Myocyte (in vitro differentiated cells): ENCODE measurements around the gene SLC2A8. TPM values are rescaled to one million over a fixed set of nuclear protein-coding genes. Genes with fewer than 3 reads are reported as not detected.

Experiments used
- DNase-seq: peaks from one replicate; pipeline ENCODE4 v3.0.0-alpha.2; 2012; ENCODE audit warnings: low read depth
- polyA plus RNA-seq: library from polyadenylated mRNA; unstranded; fragments of >200 nt; gene quantifications from one replicate; pipeline ENCODE4 v1.2.1, GENCODE V29; 2012; ENCODE audit warnings: missing spikeins
- total RNA-seq: library from RNA; depleted of rRNA; stranded (reverse); fragments of >200 nt; gene quantifications from 2 replicates; pipeline ENCODE4 v1.2.3, GENCODE V29; 2014

The SLC2A8 gene, protein sequence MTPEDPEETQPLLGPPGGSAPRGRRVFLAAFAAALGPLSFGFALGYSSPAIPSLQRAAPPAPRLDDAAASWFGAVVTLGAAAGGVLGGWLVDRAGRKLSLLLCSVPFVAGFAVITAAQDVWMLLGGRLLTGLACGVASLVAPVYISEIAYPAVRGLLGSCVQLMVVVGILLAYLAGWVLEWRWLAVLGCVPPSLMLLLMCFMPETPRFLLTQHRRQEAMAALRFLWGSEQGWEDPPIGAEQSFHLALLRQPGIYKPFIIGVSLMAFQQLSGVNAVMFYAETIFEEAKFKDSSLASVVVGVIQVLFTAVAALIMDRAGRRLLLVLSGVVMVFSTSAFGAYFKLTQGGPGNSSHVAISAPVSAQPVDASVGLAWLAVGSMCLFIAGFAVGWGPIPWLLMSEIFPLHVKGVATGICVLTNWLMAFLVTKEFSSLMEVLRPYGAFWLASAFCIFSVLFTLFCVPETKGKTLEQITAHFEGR
- 18.5 and 18.8 TPM in 2 replicates for total RNA-seq
- polyA plus RNA-seq, result 10.3 TPM

DNA sequence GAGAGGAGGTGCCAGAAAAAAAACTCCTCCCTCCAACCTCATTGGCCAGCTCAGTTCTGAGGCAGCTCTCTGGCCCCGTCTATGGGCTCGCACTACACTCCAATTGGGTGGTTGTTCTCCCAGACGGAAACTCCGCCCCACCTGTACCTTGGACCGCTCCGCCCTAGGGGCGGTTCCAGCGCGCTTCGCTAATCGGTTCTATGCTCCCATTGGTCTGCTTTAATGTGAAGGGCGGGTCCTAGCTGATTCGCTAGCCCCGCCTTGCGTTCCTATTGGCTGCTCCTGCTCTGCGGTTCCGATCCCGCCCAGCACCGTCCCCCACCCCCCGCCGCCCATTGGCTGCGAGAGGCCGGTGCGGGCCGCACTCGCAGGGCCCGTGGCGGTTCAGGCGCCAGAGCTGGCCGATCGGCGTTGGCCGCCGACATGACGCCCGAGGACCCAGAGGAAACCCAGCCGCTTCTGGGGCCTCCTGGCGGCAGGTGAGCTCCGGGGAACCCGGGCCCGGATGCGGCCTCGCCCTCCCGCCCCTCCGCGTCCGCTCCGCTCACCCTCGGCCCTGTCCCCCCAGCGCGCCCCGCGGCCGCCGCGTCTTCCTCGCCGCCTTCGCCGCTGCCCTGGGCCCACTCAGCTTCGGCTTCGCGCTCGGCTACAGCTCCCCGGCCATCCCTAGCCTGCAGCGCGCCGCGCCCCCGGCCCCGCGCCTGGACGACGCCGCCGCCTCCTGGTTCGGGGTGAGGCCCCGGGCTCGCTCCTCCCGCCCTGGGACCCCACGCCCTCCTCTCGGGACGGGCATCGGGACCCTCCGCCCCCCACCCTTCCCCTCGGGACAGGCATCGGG lies at the start of gene SLC2A8:
SLC2A8 (plus strand) TSS at position 362 of the 838 bp plus-strand sequence; CDS start at position 424, 62 bp downstream.
- DNase-seq, result peak; percentile 100

DNA sequence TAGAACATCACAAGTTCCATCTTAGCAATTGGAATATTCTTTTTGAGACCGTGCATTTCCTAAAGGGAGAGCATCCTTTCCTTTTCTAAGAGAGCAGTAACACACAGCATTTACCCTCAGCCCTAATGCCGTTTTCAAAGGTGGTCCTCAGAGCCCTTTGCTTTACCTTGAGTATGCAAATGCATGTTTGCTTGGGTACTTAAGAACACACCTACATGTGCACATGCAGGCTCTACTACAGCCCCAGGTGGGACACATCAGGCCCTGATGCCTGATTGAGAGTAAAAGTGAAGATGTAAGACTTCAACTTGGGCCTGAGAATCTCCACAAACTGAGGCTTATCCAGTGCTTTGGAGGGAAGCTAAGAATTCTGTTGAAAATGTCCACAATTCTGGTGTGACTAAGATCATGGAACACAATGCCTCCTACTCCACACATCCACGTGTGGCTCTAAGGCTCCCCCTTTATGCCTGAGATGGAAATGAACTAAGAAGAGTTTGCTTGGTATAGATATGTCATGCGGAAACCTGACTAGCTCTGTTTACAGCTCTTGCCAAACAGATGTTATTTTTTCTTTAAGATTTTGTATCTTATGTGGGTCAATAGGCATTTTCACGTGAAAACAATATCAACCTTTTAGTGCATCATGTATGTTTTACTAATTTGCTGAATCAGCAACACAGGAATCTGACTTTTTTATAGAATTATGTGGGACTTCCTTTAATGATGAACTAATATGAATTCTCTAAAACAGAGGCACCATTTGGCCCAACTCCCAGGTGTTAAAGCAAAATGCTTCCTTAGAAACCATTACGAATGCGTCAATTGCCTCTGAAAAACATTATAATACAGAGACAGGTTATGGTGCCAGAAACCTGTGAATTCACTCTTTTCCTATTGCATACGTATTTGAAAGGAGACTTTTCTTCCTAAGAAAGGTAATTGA lies 48.9 kb upstream of the SLC2A8 start:
- DNase-seq, result no peak

DNA sequence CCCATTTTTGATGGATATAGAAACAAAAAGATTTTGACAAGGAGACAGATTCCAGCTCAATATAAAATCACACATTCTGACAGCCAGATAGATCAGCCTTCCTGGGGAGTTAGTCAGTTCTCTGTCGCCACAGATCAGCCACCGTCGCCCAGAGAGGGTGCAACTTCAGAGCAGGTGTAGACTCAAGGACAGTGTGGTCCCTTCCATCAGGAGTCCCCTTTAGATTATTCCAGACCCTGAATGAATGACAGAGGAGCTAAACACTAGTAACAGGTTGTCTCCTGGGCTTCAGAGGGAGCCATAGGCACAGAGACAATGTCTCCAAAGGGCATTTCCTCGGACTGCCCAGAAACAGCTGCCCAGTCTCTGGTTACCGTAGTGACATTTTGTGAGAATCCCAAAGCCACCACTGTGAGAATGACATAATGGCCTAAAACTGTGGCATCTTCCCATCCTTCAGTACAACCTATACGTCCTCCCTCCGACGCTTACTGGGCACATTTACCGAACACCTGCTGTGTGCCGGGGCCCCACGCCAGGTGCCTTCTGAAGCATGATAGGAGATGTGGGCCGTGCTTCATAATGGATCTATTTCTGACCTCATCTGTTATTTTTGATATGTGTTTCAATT lies 47.4 kb upstream of the SLC2A8 start:
- DNase-seq, result peak; percentile 92

DNA sequence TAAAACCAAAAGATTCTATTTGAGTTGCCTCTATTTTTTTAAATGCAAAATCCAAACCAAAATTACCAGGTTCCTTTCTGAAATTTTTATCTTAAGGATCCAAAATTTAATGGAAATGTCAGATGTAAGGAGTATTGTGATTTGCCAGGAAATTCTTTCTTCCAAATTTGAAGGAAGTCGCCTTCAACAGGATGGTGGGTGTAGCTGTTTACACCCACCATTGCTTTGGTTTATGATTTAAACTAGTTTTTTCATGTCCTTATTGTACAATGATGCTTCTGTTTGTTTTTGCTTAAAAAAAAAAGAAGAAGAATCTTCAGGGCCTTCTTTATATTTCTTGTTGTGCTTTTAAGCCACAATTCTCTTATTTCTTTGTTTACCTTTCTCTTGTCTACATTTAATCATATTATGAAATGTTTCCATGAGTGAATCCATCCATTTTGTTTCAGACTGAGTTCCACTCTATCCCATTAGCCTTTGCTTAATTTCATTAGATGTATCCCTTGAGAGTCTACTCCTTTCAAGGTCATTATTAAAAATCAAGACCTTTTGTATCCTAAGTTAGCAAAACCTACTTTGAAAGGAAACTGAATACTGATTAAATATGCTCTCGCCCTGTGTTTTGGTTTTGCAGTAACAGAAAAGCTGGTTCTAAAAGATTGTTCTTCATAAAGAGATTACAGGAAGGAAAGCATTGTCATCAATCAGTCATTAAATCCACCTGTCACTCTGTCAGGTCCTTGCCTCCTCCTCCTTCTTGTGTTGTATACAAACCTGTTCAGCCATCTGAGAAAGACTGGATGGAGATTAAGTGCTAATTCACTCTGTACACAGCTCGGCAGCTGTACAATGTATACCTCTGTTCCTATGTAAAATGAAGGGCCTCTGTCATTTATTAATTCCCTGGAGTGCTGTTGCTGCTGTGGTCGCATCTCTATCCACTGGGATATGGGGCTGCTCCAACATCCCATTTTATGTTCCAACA lies 45.5 kb upstream of the SLC2A8 start:
- DNase-seq, result no peak

DNA sequence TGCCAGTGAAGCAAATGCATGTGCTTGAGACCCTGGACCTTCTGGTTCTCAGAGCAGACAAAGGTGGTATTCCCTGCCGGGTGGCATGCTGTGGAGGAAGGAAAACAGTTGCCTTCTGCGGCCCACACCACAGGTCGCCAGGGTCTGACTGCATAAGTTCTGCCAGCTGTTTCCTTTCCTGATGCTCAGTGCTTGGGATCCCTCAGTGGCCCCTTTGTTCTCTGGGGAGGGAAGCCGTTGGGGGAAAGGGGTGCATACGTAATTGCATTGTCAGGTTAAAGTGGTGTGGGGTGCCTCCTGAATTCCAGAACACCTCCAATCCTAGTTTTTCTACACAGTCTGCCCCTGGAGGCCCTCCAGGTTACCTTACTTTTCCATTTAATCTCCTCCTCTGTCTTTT lies 43.1 kb upstream of the SLC2A8 start:
- DNase-seq, result no peak

DNA sequence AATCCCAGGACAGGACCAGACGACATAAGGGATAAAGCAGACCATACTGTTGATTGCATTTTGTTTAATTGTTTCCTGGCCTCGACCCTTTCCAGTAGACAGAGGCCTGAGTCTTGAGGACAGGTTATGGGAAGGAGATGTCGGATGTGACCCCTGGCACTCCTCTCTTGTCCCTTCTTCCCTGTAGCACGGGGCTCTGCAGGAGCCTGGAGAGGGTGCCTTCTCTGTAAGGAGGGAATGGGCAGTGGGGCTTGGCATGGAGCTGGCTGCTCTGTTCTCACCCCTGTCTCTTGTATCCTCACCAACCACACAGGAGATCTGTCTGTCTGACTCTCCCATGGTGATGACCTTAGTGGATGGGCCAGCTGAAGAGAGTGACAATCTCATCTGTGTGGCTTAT lies 40.1 kb upstream of the SLC2A8 start:
- no peak for DNase-seq

DNA sequence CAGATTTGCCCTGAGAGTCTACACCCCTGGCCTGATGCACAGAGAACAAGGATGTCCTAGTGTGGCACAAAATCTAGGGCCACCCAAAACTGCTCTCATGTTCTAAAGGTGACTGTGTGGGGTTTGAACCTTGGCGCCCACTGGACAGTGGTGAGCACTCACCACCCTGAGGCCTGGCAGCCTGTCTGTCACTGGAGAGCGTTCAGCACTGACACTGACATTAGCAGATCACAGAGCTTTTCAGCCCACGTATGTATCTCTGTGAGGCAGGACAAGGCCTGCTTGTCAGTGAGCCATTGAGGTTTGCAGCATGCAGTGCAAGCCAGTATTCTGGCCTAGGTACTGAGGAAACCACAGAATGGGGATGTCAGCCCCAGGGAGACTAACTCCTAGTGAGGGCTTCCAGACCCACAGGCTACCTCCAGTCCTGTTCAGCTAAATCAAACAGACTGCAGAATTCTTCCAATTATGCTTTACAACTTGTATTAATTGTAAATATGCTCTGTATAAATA lies 38.9 kb upstream of the SLC2A8 start:
- DNase-seq, result no peak

DNA sequence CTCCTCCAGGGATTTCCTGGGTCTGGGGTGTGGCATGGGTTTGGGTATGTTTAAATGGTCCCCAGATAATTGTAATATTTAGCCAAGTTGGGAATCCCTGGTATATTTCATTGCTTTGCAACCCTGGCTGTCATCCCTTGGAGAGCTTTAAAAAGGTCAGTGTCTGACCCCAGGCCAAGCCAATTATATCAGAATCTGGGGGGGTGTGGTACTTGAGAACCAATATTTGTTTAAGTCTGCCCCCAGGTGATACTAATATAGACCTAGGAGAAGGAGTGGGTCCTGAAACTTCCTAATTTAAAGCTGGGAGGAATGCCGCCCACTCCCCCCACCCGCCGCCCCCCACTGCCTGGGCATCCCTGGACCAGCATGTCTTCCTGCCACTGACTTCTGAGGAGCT lies 38.2 kb upstream of the SLC2A8 start:
- DNase-seq, result no peak

DNA sequence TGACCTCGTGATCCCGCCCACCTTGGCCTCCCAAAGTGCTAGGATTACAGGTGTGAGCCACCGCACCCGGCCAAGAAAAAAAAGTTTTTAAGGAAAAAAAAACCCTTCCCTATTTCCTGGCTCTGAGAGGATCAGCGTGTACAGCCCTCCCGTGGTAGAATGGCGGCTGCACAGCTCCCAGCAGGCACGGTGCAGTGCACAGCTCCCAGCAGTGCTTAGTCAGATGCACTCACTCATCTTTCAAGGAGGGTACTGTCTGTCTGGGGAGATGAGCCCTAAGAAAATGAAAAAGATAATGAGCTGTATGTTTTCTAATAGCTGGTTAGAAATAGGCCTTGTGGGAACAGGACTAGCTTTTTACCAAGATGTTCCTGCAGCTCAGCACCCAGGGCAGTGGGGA lies 36.7 kb upstream of the SLC2A8 start:
- no peak for DNase-seq

DNA sequence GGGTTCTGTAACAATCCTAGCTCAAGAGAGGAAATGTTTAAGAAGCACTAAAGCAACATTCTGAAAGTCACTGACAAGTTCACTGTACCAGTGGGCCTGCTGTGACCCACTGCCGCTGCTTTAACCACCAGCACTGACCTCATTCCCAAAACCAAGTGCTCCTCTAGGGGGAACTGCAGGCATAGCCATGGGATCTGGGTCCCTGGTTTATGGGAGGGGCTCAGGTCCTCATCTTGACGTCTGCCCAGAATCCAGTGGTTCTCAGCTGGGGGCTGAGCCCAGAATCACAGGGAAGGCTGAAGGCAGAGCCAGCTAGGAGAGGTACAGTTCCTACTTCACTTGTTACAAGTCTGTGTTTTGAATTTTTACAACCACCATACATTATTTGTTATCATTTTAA lies 36.1 kb upstream of the SLC2A8 start:
- peak; percentile 44 for DNase-seq

DNA sequence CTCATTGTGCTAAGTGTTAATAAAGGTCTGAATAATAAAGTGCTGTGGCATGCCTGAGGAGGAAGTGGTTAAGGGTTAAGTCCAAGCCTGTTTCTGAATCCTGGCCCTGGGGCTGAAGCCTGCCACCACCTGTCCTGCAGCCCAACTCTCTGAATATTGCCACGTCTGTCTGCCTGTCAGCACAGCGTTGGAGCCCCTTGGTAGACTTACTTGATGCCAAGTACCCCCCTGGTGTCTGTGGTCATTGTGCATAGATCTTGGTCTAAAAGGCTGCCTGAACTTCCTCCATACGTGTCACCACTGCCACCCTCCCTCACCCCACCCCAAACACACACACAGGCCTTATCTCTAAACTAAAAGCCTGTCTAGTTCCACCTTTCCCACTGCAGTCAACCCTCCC lies 35.4 kb upstream of the SLC2A8 start:
- DNase-seq, result peak; percentile 45

DNA sequence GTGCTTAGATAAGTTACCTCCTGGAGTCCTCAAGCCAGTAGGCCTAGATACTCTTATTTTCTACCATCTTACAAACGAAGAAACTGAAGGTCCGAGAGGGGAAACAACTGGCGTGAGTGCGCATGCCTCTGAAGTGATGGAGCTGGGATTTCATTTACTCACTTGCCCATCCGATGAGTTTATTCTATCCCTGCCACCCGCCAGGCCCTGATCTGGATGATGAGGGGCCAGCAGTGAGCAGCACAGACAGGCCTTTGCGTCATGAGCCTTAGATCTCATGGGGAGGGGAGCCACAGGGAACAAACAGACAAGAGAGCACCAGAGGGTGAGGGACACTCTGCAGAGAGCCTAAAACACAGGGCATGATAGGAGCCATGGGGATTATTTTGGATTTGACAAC lies 34.1 kb upstream of the SLC2A8 start:
- DNase-seq, result no peak

DNA sequence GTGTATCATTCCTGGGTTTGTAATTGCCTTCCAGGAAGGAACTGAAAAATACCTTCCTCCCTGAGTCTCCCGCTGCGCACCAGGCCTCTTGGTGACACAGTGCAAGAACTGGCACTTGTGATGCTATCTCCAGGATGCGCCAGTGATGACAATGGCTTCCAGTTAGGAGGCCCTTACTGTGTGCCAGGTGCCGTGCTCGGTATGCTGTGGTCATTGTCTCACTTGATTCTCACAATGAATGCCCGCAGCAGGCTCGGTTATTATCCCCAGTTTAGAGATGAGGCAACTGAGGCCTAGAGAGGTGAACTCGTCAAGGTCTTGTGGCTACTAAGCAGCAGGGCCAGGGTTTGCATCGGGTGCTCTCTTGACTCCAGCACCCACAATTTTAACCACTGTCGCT lies 31.5 kb upstream of the SLC2A8 start:
- no peak for DNase-seq

DNA sequence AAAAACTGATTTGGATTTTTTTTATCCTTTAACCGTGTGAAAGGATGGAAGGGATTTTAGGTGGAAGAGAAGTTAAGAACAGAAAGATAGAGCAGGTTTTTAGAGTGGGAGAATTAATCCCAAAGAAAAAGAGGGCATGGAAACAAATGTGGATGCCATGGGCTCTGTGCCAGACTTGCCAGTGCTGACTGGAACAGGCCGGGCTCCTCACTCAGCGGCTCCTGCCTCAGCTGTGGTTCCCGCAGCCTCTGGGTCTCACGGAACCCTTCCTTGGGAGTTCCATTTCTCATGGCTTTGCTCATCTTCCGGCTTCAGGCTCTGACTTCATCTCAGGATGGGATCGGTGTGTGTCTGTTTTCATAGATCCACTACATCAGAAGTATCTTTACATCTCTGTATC lies 30.4 kb upstream of the SLC2A8 start:
- DNase-seq, result peak; percentile 29

DNA sequence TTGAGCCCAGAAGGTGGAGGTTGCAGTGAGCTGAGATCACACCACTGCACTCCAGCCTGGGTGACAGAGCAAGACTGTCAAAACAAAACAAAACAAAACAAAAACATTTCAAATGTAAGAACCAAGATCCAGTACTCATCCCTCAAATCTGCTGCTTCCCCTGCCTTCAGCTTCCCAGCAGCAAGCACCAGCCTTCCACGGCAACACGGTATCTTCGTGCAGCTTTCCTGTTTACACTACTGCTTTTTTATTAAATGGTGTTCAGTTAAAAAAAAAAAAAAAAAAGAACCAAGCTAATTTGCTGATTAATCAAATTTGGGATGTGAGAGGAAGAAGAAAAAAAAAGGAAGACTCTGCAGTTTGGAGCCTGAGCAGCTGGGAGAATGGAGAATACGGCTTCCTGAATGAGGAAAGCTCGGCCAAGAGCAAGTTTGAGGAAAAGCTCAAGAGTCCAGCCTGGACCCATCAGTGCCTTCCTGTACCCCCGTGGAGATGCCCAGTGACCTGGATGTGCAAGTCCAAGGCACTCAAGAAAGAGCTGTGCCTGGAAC lies 28.0 kb upstream of the SLC2A8 start:
- DNase-seq, result no peak

DNA sequence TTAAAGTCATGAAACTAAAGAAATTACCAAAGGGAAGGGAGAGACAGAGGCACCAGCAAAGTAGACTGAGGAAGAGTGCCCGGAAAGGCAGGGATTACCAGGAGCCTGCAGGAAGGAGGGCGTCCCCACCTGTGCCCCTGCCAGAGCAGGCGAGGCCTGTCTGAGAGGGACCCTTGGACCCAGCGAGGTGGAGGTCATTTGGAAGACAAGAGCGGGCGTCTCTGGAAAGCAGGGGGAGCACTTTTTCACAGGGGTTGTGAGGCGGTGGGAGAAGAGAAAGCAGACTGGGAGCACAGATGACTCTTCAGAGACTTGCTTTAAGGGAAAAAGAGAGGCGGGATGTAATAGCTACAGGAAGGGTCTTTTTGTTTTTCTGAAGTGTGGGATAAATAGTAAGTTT lies 27.5 kb upstream of the SLC2A8 start:
- DNase-seq, result no peak

DNA sequence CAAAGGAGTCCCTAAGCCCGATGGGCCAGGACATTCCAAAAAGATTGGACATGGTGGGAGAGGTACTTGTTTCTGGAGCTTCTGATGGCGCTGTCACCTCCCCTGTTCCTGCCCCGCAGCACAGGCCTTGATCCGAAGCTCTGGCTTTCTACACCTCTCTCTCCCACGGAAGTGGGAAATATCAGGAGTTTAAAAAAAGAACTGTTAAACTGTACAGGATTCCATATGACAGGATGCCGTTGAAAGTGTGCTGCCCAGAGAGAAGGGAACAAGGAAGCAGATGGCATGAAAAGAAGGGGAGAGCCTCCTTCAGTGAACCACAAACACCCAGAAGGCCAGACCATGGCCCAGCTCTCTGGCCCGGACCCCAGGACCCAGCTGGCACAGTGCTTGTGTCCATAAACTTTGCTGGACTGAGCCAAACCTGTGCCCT lies 26.8 kb upstream of the SLC2A8 start:
- no peak for DNase-seq

DNA sequence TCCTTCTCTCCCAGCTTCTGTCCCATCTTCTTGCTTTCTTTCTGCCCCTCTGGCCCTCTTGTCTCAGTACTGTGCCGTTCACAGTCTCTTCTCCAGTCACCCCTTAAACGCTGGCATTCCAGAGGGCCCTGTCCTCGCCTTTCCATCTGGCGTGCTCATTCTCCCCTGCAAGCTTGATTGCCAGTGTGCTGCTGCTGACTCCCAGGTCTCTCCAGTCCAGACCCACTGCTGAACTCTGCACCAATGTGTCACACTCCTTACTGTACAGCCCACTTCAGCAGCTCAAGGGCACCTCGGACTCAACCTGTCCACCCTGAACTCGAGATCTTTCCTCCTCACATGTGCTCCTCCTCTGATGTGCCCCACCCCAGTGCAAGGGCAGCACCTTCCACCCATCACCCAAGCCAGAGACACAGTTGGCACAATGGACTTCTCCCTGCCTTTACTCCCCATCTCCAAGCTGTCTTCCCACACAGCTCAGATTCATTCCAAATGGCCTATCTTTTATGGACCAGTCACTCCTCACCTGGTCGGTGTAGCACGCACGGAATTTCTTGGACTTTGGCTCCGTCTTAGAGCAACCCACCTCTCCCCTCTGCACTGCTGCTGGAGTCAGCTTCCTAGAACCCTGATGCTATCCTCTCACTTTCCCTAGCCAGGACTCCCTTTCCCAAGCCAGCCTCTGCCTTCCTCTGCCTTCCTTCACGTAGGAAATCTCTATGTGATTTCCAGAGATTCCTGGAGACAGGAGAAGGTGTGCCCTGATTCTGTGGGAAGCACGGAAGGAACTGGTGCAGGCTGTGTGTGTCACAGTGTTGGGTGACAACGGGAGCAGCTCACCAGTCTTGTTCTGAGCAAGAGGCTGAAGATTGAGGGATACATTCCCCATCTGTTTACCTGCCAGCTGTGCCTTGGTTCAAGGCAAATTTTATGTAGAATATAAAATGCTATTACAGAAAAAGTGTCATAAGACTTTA lies 26.0 kb upstream of the SLC2A8 start:
- no peak for DNase-seq
